OCI-LY1 (cell line): ENCODE results near the gene CCNJL.

Experiments used
- H2AFZ ChIP-seq: fragments of 200-600 bp; sonication (generic), shearing (Covaris generic); 2 replicates; pipeline ENCODE4 v1.6.0; 2014; ENCODE audit warnings: antibody characterized with exemption, mild to moderate bottlenecking, low read length
- H3F3A ChIP-seq: fragments of 200-600 bp; sonication (generic), shearing (Covaris generic); 2 replicates; pipeline ENCODE4 v1.6.0; 2014; ENCODE audit warnings: mild to moderate bottlenecking, antibody characterized with exemption, low read length, moderate library complexity; ENCODE audit not compliant: insufficient read depth
- H3K27ac ChIP-seq: fragments of 200-600 bp; sonication (generic); 2 replicates; pipeline ENCODE4 v1.5.1; 2014; ENCODE audit warnings: low read length, mixed run types, mild to moderate bottlenecking, low read depth; ENCODE audit not compliant: poor library complexity, severe bottlenecking
- H3K27me3 ChIP-seq: fragments of 200-600 bp; sonication (generic); 2 replicates; pipeline ENCODE4 v1.6.0; 2014; ENCODE audit warnings: antibody characterized with exemption, mild to moderate bottlenecking, low read length, moderate library complexity; ENCODE audit not compliant: insufficient read depth
- H3K36me3 ChIP-seq: fragments of 200-600 bp; sonication (generic); 2 replicates; pipeline ENCODE4 v1.6.1; 2014; ENCODE audit warnings: mild to moderate bottlenecking, antibody characterized with exemption, low read length, moderate library complexity, mixed read lengths; ENCODE audit not compliant: insufficient read depth
- H3K4me1 ChIP-seq: fragments of 200-600 bp; sonication (generic); 2 replicates; pipeline ENCODE4 v1.5.1; 2014; ENCODE audit warnings: mild to moderate bottlenecking, low read length, moderate library complexity; ENCODE audit not compliant: insufficient read depth, severe bottlenecking
- H3K4me2 ChIP-seq: fragments of 200-600 bp; sonication (generic), shearing (Covaris generic); 2 replicates; pipeline ENCODE4 v1.6.1; 2014; ENCODE audit warnings: low read length
- H3K4me3 ChIP-seq: fragments of 200-600 bp; sonication (generic); 2 replicates; pipeline ENCODE4 v1.5.1; 2014; ENCODE audit warnings: low read length, low read depth, mild to moderate bottlenecking, mixed read lengths; ENCODE audit not compliant: poor library complexity, severe bottlenecking
- H3K79me2 ChIP-seq: fragments of 200-600 bp; shearing (Covaris generic); 2 replicates; pipeline ENCODE4 v1.6.1; 2016; ENCODE audit warnings: mixed run types, low read length, mixed read lengths; ENCODE audit not compliant: insufficient read depth
- H3K9ac ChIP-seq: fragments of 200-600 bp; sonication (generic), shearing (Covaris generic); 2 replicates; pipeline ENCODE4 v1.6.1; 2014; ENCODE audit warnings: mild to moderate bottlenecking, low read length, mixed read lengths
- H3K9me2 ChIP-seq: fragments of 200-600 bp; sonication (generic), shearing (Covaris generic); 2 replicates; pipeline ENCODE4 v1.6.1; 2014; ENCODE audit warnings: low read depth, mild to moderate bottlenecking, low read length, mixed read lengths
- H3K9me3 ChIP-seq: fragments of 200-600 bp; shearing (Covaris generic); 2 replicates; pipeline ENCODE4 v1.6.1; 2014; ENCODE audit warnings: low read length, mixed read lengths
- H4K20me1 ChIP-seq: fragments of 200-600 bp; sonication (generic), shearing (Covaris generic); 2 replicates; pipeline ENCODE4 v1.6.0; 2016; ENCODE audit warnings: mild to moderate bottlenecking, low read length; ENCODE audit not compliant: insufficient read depth
- EZH2 ChIP-seq: fragments of 200-600 bp; sonication (generic), shearing (Covaris generic); IDR thresholded peaks from 2 replicates; pipeline ENCODE4 v1.8.0; 2017; ENCODE audit warnings: borderline replicate concordance, mixed run types, mild to moderate bottlenecking, antibody characterized with exemption, low read length, moderate library complexity, mixed read lengths
- TF ChIP-seq, protein P1 (sequence below): fragments of 200-600 bp; sonication (generic), shearing (Covaris generic); IDR thresholded peaks from 2 replicates; pipeline ENCODE4 v1.5.1; 2017; ENCODE audit warnings: mild to moderate bottlenecking, antibody characterized with exemption, low read length, moderate library complexity, mixed read lengths

The CCNJL gene

DNA sequence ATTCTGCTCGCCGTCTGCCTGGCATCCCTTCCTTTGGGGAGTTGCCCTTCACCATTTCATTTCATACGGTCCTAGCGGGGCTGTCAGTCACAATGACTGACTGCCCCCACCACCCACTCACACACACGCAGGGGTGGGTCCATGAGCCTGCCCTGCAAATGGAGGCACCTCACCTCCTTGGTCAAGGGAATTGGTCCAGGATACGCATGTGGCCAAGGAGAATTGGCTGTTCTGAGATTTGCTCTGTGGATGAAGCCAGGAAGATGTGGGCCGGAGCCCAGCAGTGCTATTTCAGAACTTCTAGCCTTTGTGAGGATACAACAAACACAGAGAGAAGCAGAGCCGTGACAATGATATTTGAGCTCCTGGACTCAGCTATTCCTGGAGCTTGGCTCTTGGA, 41.0 kb upstream of the CCNJL start:
- H3K36me3 ChIP-seq, result no peaks in the 10 kb centered on the region

DNA sequence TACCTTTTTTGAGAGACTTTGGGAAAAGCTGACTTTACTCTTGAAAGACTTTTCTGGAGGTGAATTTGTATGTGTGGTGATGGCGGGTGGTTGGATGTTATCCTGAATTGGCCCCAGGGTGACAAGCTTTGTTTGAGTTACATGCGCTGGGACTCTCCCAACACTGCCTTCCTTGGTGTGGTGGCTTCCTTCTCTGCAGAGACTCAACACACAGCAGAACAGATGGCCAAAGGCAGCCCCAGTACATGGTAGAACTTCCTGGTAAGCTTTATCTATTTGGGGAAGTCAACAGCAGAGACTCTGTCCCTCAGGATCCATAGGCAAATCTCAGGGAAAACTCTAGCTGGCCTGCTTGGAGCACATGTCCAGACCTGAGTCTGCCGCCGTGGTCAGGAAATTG, 39.9 kb upstream of the CCNJL start:
- no peaks in the 10 kb centered on the region for H3K36me3 ChIP-seq
- H2AFZ ChIP-seq, result no peak overlapping the region
- no peaks in the 10 kb centered on the region for H3K9me3 ChIP-seq

More for the DNA sequence above, 41.0 kb upstream of the CCNJL start:
- Histone ChIP-seq H3K79me2 (no peaks in the 10 kb centered on the region), H3K9ac (no peak overlapping the region), H3K27ac (no peak overlapping the region), H4K20me1 (no peaks in the 10 kb centered on the region), H3K9me2 (no peaks in the 10 kb centered on the region), H3K4me3 (no peak overlapping the region), H3K9me3 (no peaks in the 10 kb centered on the region), H3K4me1 (no peaks in the 10 kb centered on the region), H3F3A (no peaks in the 10 kb centered on the region), H3K4me2 (no peak overlapping the region), H2AFZ (no peak overlapping the region), H3K27me3 (peaks cover 4% of the 10 kb centered on the region; the same call in 1 of the 2 replicates)
- TF ChIP-seq, protein P1, sequence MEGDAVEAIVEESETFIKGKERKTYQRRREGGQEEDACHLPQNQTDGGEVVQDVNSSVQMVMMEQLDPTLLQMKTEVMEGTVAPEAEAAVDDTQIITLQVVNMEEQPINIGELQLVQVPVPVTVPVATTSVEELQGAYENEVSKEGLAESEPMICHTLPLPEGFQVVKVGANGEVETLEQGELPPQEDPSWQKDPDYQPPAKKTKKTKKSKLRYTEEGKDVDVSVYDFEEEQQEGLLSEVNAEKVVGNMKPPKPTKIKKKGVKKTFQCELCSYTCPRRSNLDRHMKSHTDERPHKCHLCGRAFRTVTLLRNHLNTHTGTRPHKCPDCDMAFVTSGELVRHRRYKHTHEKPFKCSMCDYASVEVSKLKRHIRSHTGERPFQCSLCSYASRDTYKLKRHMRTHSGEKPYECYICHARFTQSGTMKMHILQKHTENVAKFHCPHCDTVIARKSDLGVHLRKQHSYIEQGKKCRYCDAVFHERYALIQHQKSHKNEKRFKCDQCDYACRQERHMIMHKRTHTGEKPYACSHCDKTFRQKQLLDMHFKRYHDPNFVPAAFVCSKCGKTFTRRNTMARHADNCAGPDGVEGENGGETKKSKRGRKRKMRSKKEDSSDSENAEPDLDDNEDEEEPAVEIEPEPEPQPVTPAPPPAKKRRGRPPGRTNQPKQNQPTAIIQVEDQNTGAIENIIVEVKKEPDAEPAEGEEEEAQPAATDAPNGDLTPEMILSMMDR, result no peak
- TF ChIP-seq EZH2, result no peak

DNA sequence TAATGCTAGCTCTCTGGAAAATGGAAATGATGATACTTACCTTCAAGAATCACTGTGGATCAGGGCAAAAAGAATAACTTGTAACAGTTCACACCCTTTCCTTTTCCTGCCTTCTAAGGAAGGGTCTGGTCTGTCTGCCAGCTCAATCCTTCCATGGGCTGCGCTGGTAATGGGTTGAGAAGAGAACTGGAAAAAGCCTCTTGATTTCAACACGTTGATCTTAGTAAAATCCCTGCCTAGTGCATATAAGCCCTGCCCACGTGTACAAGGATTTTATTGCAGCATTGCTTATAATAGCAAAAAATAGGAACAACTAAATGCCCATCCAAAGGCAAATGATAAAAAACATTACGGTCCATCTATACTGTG, 37.6 kb upstream of the CCNJL start:
- no peaks in the 10 kb centered on the region for H3K9me3 ChIP-seq
- no peaks in the 10 kb centered on the region for H3K4me1 ChIP-seq
- TF ChIP-seq EZH2, result no peak
- TF ChIP-seq, protein P1, result no peak
- H2AFZ ChIP-seq, result no peak overlapping the region
- no peaks in the 10 kb centered on the region for H3K79me2 ChIP-seq
- no peaks in the 10 kb centered on the region for H3K36me3 ChIP-seq
- H3K9me2 ChIP-seq, result no peaks in the 10 kb centered on the region
- no peak overlapping the region for H3K27ac ChIP-seq
- H3K9ac ChIP-seq, result no peak overlapping the region
- H3K4me3 ChIP-seq, result no peak overlapping the region
- no peak overlapping the region for H3K4me2 ChIP-seq
- H3F3A ChIP-seq, result no peaks in the 10 kb centered on the region
- peaks cover 4% of the 10 kb centered on the region; the same call in 1 of the 2 replicates for H3K27me3 ChIP-seq
- H4K20me1 ChIP-seq, result no peaks in the 10 kb centered on the region

More for the DNA sequence above, 39.9 kb upstream of the CCNJL start:
- Histone ChIP-seq H3K27ac (no peak overlapping the region), H3K9me2 (no peaks in the 10 kb centered on the region), H3K27me3 (peaks cover 4% of the 10 kb centered on the region; the same call in 1 of the 2 replicates), H3K9ac (no peak overlapping the region), H4K20me1 (no peaks in the 10 kb centered on the region), H3K4me2 (no peak overlapping the region), H3K79me2 (no peaks in the 10 kb centered on the region), H3F3A (no peaks in the 10 kb centered on the region), H3K4me3 (no peak overlapping the region), H3K4me1 (no peaks in the 10 kb centered on the region)
- no peak for TF ChIP-seq EZH2
- TF ChIP-seq, protein P1, result no peak
